AG04450 (cell line): ENCODE data around the gene GTF2A1L. TPM values are rescaled to one million over a fixed set of nuclear protein-coding genes. Genes with fewer than 3 reads are reported as not detected.
A peak's percentile ranks its signal among the peaks of the same experiment; 100 is the strongest.

Source experiments
- CTCF ChIA-PET: fragments of 300-600, 350-600 bp; formaldehyde crosslinking; extraction: SDS; loops from one replicate; lab custom pipeline; 2022; ENCODE audit warnings: antibody characterized with exemption, inconsistent platforms; lab: Charles Lee
- POLR2A ChIA-PET: fragments of 350-600 bp; formaldehyde crosslinking; extraction: SDS; loops from one replicate; lab custom pipeline; 2021; ENCODE audit warnings: antibody characterized with exemption, inconsistent platforms; lab: Yijun Ruan, JAX
- DNase-seq: peaks from one replicate; pipeline ENCODE4 v3.0.0-alpha.2; 2011; ENCODE audit warnings: low read depth, low spot score
- H3K27ac ChIP-seq: one replicate; pipeline ENCODE4 v1.5.1; 2012; ENCODE audit warnings: low read depth, low read length, control low read depth
- H3K27me3 ChIP-seq: one replicate; pipeline ENCODE4 v1.6.0; 2012; ENCODE audit warnings: low read length; ENCODE audit not compliant: control insufficient read depth, insufficient read depth
- H3K4me3 ChIP-seq: 2 replicates; pipeline ENCODE4 v1.5.1; 2011; ENCODE audit warnings: mild to moderate bottlenecking, low read depth, low read length, control low read depth
- H3K9me3 ChIP-seq: 2 replicates; pipeline ENCODE4 v1.5.1; 2012; ENCODE audit warnings: low read length; ENCODE audit not compliant: control insufficient read depth, insufficient read depth
- polyA plus RNA-seq: library from polyadenylated mRNA; depleted of rRNA; stranded (reverse); fragments of >200 nt; gene quantifications from 2 replicates; pipeline ENCODE4 v1.2.3, GENCODE V29; 2011
- TF ChIP-seq, protein P1 (sequence below): IDR thresholded peaks from 2 replicates; pipeline ENCODE4 v1.5.1; 2011; ENCODE audit warnings: low read depth, low read length, control low read depth, inconsistent platforms

GTF2A1L gene
- polyA plus RNA-seq, 1 experiment: 0.19 TPM

DNA sequence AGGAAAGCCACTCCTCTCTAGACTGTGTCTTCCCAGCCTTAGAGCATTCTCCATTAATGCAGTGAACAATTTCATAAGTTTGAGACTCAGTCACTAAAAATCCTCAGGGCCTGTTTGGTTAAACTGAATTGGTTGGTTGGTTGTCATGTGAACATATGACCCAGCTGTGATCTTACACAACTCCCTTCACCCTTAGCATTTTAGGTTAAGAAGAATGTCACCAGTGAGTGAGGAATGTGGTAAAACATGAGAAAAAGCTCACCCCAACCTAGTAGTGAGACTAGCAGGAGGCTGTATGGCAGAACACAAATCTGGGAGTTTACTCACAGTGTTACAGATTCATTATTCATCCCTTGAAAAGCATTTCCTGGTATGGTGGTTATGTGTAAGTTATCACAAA, 105.5 kb downstream of the GTF2A1L start:
- H3K4me3 ChIP-seq: no peak overlapping the region
- H3K9me3 ChIP-seq: no peaks in the 10 kb centered on the region
- ChIA-PET CTCF (no interaction called here), POLR2A (interaction anchor here (1.3 kb wide), 2 partner anchors 8 to 129 kb away, joined by 6 to 7 read pairs; no protein-coding TSS in a partner anchor)
- peak overlapping the region; percentile 75 for H3K27ac ChIP-seq
- no peaks in the 10 kb centered on the region for H3K27me3 ChIP-seq
- TF ChIP-seq, protein P1, sequence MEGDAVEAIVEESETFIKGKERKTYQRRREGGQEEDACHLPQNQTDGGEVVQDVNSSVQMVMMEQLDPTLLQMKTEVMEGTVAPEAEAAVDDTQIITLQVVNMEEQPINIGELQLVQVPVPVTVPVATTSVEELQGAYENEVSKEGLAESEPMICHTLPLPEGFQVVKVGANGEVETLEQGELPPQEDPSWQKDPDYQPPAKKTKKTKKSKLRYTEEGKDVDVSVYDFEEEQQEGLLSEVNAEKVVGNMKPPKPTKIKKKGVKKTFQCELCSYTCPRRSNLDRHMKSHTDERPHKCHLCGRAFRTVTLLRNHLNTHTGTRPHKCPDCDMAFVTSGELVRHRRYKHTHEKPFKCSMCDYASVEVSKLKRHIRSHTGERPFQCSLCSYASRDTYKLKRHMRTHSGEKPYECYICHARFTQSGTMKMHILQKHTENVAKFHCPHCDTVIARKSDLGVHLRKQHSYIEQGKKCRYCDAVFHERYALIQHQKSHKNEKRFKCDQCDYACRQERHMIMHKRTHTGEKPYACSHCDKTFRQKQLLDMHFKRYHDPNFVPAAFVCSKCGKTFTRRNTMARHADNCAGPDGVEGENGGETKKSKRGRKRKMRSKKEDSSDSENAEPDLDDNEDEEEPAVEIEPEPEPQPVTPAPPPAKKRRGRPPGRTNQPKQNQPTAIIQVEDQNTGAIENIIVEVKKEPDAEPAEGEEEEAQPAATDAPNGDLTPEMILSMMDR: no peak
- peak; percentile 81 for DNase-seq

DNA sequence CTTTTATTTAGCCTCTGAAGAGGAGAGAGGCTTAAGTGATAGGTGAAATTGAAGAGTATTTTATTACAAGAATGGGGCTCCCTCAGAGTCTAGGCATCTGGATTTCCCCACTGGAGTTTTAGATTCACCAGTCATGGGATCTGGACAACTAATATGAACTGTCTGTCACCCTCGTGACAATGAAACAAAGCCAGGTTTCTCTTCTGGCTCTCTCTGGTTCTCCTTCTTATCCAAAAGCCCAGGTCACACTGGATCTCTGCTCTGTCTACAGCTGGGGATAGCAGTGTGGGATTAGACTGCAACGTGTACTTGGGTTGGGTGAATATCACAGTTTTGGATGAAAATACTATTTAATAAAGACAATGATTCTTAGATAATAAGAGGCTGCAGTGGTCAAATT, 106.6 kb downstream of the GTF2A1L start:
- Histone ChIP-seq H3K27ac (no peak overlapping the region), H3K9me3 (no peaks in the 10 kb centered on the region), H3K4me3 (no peak overlapping the region), H3K27me3 (no peaks in the 10 kb centered on the region)
- ChIA-PET POLR2A (no interaction called here), CTCF (no interaction called here)
- TF ChIP-seq, protein P1: no peak
- no peak for DNase-seq

DNA sequence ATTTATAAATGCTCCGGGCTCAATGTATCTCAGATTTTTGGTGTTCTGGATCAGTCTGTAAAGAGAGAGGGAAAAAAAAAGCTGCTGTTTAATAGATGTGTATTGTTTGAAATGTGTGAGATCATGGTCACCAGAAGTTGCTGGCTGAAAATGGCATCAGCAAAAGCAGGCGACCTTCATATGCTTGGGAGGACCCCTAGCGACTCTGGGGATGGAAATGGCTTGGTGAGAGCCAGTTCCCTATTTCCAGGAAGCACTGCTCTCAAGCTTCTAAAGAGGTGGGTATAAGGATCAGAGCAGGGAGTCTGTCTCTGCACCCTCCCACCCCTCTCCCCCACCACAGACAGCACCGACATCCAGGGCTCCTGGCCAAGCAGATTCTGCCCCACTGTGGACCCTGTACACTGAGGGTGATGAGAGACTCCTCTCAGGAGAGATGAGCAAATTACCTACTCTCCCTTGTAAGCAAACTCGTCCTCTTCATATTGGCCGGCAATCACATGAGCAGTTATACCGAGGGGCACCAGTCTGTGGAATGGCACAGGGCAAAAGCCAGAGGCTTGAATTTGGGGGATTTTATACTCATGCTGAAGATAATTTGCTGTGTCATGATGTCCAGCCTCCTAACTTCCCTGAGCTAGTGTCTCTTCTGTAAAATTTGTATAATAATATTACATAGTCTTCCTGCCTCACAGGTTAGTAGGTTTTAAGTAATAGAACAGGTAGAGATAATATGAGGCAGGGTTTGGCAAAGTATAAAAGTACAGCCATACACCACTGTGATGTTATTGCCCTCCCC, 108.2 kb downstream of the GTF2A1L start:
- no peaks in the 10 kb centered on the region for H3K27me3 ChIP-seq
- TF ChIP-seq, protein P1: no peak
- no peak overlapping the region for H3K27ac ChIP-seq
- ChIA-PET POLR2A (no interaction called here), CTCF (interaction anchor here (0.7 kb wide), 1 partner anchor 36 kb away, joined by 6 read pairs; no protein-coding TSS in a partner anchor)
- no peak overlapping the region for H3K4me3 ChIP-seq
- no peak for DNase-seq
- no peaks in the 10 kb centered on the region for H3K9me3 ChIP-seq

DNA sequence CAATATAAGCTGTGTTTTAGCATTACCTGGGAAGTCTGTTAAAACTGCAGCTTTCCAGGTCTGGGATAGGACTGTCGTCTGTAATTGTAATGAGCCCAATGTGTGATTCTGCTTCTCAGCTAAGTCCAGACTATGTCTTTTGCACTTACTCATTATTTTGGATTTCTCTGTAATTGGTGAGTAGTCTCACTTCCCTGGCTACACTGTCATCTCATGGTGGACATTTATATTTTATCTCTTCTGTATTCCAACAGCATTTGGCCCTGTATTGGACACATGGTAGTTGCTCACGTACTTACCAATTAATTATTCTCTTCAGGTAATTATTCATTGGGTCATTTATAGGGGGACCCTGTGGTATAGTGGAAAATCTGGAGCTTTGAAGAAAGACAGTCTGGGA, 109.9 kb downstream of the GTF2A1L start:
- CTCF ChIA-PET: no interaction called here
- Histone ChIP-seq H3K27ac (no peak overlapping the region), H3K27me3 (no peaks in the 10 kb centered on the region), H3K9me3 (no peaks in the 10 kb centered on the region), H3K4me3 (no peak overlapping the region)
- POLR2A ChIA-PET: no interaction called here
- TF ChIP-seq, protein P1: no peak
- no peak for DNase-seq

DNA sequence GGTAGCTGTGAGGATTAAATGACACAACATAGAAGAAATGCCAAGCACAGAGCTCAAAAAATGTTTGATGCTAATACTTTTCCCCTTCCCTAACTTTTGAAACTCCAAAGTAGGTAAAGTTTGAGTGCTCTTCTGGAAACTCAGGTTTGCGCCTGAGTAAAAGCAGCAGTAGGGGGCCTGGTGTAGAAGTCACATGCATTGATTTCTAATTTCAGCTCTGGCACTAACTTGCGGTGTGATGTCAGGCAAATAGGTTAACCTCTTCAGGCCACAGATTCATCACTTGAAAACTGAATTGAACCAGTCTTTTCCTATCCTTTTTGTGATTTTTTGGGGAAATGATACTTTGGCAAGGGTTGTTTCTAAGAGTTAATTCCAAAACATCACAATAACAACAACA, 110.6 kb downstream of the GTF2A1L start:
- POLR2A ChIA-PET: no interaction called here
- CTCF ChIA-PET: interaction anchor here (0.8 kb wide), 1 partner anchor 216 kb away, joined by 4 read pairs; no protein-coding TSS in a partner anchor
- Histone ChIP-seq H3K27ac (no peak overlapping the region), H3K27me3 (no peaks in the 10 kb centered on the region), H3K9me3 (no peaks in the 10 kb centered on the region), H3K4me3 (no peak overlapping the region)
- TF ChIP-seq, protein P1: no peak
- no peak for DNase-seq
